Measurements from ENCODE around the gene RABGEF1. TPM values are rescaled to one million over a fixed set of nuclear protein-coding genes. Genes with fewer than 3 reads are reported as not detected.

The RABGEF1 gene
- polyA plus RNA-seq, 3 donors = 13.6 to 17.3 (median 17.1) TPM

GRCh38 chr7:66729274-66729673 lies 11.3 kb upstream of the RABGEF1 start:
- no peaks in the 10 kb centered on the region for H4K20me1 ChIP-seq (ENCODE audit: insufficient read depth, low read length)
- no peak overlapping the region for H3K27ac ChIP-seq (ENCODE audit: low read depth in 1 of 2, low read length in 2 of 2)
- WGBS (ENCODE audit: insufficient coverage) = 96% methylated on average over 3 of the region's 3 CpGs
- no peak overlapping the region for H3K4me3 ChIP-seq (replicated peaks in 1 of 3; ENCODE audit: low read depth in 2 of 3, low read length in 3 of 3)
- H3K9ac ChIP-seq (ENCODE audit: insufficient read depth, low read length, poor library complexity, severe bottlenecking) = no peak overlapping the region
- intact Hi-C loops (cut with micrococcal nuclease) = no loop called here
- Mint-ChIP-seq H3K27ac (peak overlapping the region in 1 of 7 donors; percentile 34), H3K4me3 (no peak overlapping the region), H3K4me1 (no peaks in the 10 kb centered on the region), H3K36me3 (peaks cover 13 to 20% of the 10 kb centered on the region in 2 donors), H3K27me3 (ENCODE audit: low read depth in 3 of 3) (peaks cover 0 to 5% (median 0%) of the 10 kb centered on the region in 3 donors), H3K9me3 (peaks cover 7 to 21% (median 12%) of the 10 kb centered on the region in 7 donors)
- peaks cover 5 to 14% of the 10 kb centered on the region in 2 donors for H3K36me3 ChIP-seq (replicated peaks in 1 of 2; ENCODE audit: control insufficient read depth in 1 of 2, insufficient read depth in 2 of 2, low read length in 2 of 2)
- H3K4me2 ChIP-seq (replicated peaks; ENCODE audit: extremely low read depth, low read length, poor library complexity, severe bottlenecking) = no peak overlapping the region
- H3K9me3 ChIP-seq (replicated peaks in 1 of 2; ENCODE audit: control insufficient read depth in 1 of 2, insufficient read depth in 1 of 2, low read length in 2 of 2) = peaks cover 5 to 7% of the 10 kb centered on the region in 2 donors
- H3K27me3 ChIP-seq (ENCODE audit: control insufficient read depth in 2 of 2, insufficient read depth in 2 of 2, low read length in 2 of 2) = no peaks in the 10 kb centered on the region
- TF ChIP-seq, protein P1, sequence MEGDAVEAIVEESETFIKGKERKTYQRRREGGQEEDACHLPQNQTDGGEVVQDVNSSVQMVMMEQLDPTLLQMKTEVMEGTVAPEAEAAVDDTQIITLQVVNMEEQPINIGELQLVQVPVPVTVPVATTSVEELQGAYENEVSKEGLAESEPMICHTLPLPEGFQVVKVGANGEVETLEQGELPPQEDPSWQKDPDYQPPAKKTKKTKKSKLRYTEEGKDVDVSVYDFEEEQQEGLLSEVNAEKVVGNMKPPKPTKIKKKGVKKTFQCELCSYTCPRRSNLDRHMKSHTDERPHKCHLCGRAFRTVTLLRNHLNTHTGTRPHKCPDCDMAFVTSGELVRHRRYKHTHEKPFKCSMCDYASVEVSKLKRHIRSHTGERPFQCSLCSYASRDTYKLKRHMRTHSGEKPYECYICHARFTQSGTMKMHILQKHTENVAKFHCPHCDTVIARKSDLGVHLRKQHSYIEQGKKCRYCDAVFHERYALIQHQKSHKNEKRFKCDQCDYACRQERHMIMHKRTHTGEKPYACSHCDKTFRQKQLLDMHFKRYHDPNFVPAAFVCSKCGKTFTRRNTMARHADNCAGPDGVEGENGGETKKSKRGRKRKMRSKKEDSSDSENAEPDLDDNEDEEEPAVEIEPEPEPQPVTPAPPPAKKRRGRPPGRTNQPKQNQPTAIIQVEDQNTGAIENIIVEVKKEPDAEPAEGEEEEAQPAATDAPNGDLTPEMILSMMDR (IDR thresholded peaks at IDR 0.05) = no peak
- H2AFZ ChIP-seq (ENCODE audit: insufficient read depth, low read depth, low read length, poor library complexity, severe bottlenecking) = no peak overlapping the region
- no peak for DNase-seq
- H3K4me1 ChIP-seq (ENCODE audit: control insufficient read depth in 1 of 2, insufficient read depth in 2 of 2, low read length in 2 of 2) = no peaks in the 10 kb centered on the region
- no peaks in the 10 kb centered on the region for H3K79me2 ChIP-seq (ENCODE audit: insufficient read depth, low read length)

GRCh38 chr7:66731986-66732385 lies 8.5 kb upstream of the RABGEF1 start:
- Mint-ChIP-seq H3K4me1 (peaks cover 5% of the 10 kb centered on the region), H3K36me3 (peaks cover 14 to 29% of the 10 kb centered on the region in 2 donors), H3K27ac (no peak overlapping the region), H3K9me3 (peaks cover 7 to 16% (median 9%) of the 10 kb centered on the region in 7 donors), H3K27me3 (ENCODE audit: low read depth in 3 of 3) (peaks cover 0 to 5% (median 0%) of the 10 kb centered on the region in 3 donors), H3K4me3 (no peak overlapping the region)
- peaks cover 3% of the 10 kb centered on the region for H3K79me2 ChIP-seq (ENCODE audit: insufficient read depth, low read length)
- intact Hi-C loops (cut with micrococcal nuclease) = loop anchor here in 1 of 2 donors (10.0 kb wide), 1 partner anchor 47 kb away; no protein-coding TSS in a partner anchor
- no peak overlapping the region for H3K9ac ChIP-seq (ENCODE audit: insufficient read depth, low read length, poor library complexity, severe bottlenecking)
- no peak overlapping the region for H2AFZ ChIP-seq (ENCODE audit: insufficient read depth, low read depth, low read length, poor library complexity, severe bottlenecking)
- H3K4me2 ChIP-seq (replicated peaks; ENCODE audit: extremely low read depth, low read length, poor library complexity, severe bottlenecking) = no peak overlapping the region
- H3K4me1 ChIP-seq (ENCODE audit: control insufficient read depth in 1 of 2, insufficient read depth in 2 of 2, low read length in 2 of 2) = no peaks in the 10 kb centered on the region
- TF ChIP-seq, protein P1 (IDR thresholded peaks at IDR 0.05) = no peak
- H3K27me3 ChIP-seq (ENCODE audit: control insufficient read depth in 2 of 2, insufficient read depth in 2 of 2, low read length in 2 of 2) = no peaks in the 10 kb centered on the region
- peaks cover 0 to 13% of the 10 kb centered on the region in 2 donors for H3K36me3 ChIP-seq (replicated peaks in 1 of 2; ENCODE audit: control insufficient read depth in 1 of 2, insufficient read depth in 2 of 2, low read length in 2 of 2)
- 93% methylated on average over 9 of the region's 11 CpGs for WGBS (ENCODE audit: insufficient coverage)
- no peaks in the 10 kb centered on the region for H4K20me1 ChIP-seq (ENCODE audit: insufficient read depth, low read length)
- H3K4me3 ChIP-seq (replicated peaks in 1 of 3; ENCODE audit: low read depth in 2 of 3, low read length in 3 of 3) = no peak overlapping the region
- H3K9me3 ChIP-seq (replicated peaks in 1 of 2; ENCODE audit: control insufficient read depth in 1 of 2, insufficient read depth in 1 of 2, low read length in 2 of 2) = peaks cover 7 to 8% of the 10 kb centered on the region in 2 donors
- no peak overlapping the region for H3K27ac ChIP-seq (ENCODE audit: low read depth in 1 of 2, low read length in 2 of 2)
- no peak for DNase-seq
